Kidney (tissue), 14 donors: ENCODE results near the gene TCF21. TPM values are rescaled to one million over a fixed set of nuclear protein-coding genes. Genes with fewer than 3 reads are reported as not detected.

Source experiments
- DNase-seq, 5 donors: peaks; one replicate each; pipeline ENCODE4 v3.0.0-alpha.2; 2013 to 2020
- FAIRE-seq: peaks from 2 replicates; lab custom pipeline; 2012; peaks lifted over from hg19 to GRCh38; lab: Jason Lieb, UNC
- H3K27ac ChIP-seq, 2 donors: one replicate each; pipeline ENCODE4 v1.7.0; 2013; ENCODE audit warnings: low read depth in 2 of 2, low read length in 2 of 2, inconsistent platforms in 1 of 2
- H3K27me3 ChIP-seq: one replicate; pipeline ENCODE4 v1.7.1; 2013; ENCODE audit warnings: low read length, inconsistent platforms; ENCODE audit not compliant: control insufficient read depth, insufficient read depth
- H3K36me3 ChIP-seq, 3 donors: one replicate each; pipeline versions ENCODE4 v1.7.0 to v1.7.1; 2013; ENCODE audit warnings: low read length in 3 of 3, control low read depth in 1 of 3, inconsistent platforms in 1 of 3; ENCODE audit not compliant: insufficient read depth in 3 of 3, control insufficient read depth in 2 of 3
- H3K4me1 ChIP-seq, 3 donors: one replicate each; pipeline versions ENCODE4 v1.7.0 to v1.7.1; 2013; ENCODE audit warnings: low read length in 3 of 3, inconsistent platforms in 1 of 3, low read depth in 1 of 3; ENCODE audit not compliant: control insufficient read depth in 2 of 3, insufficient read depth in 2 of 3
- H3K4me3 ChIP-seq, 3 donors: one replicate each; pipeline versions ENCODE4 v1.7.0 to v1.8.1; 2013; ENCODE audit warnings: low read length in 3 of 3, control low read depth in 1 of 3, inconsistent platforms in 1 of 3
- H3K9ac ChIP-seq, 3 donors: one replicate each; pipeline versions ENCODE4 v1.7.0 to v1.7.1; 2013; ENCODE audit warnings: low read length in 3 of 3, control low read depth in 1 of 3, inconsistent platforms in 1 of 3
- H3K9me3 ChIP-seq, 3 donors: one replicate each; pipeline versions ENCODE4 v1.7.0 to v1.7.1; 2013; ENCODE audit warnings: low read length in 3 of 3, control low read depth in 1 of 3, inconsistent platforms in 1 of 3; ENCODE audit not compliant: control insufficient read depth in 2 of 3, insufficient read depth in 1 of 3
- CTCF ChIP-seq: IDR thresholded peaks from 3 replicates; pipeline ENCODE4 v1.5.1; 2012; ENCODE audit warnings: mild to moderate bottlenecking, moderate library complexity, borderline replicate concordance; ENCODE audit not compliant: insufficient read depth; ENCODE audit errors: extremely low read depth
- intact Hi-C: fragments of 100-400 bp; cut with DNase I; formaldehyde crosslinking; loops from one replicate; pipeline ENCODE4 v1.11.1; 2022
- polyA plus RNA-seq: library from polyadenylated mRNA; stranded (reverse); fragments of 350-450 nt; fragmentation: Illumina TruSeq; extraction: RNeasy Lipid Tissue Mini Kit (QIAGEN cat#74804); gene quantifications from one replicate; pipeline ENCODE4 v1.2.3, GENCODE V29; 2014; ENCODE audit warnings: low read depth, low replicate concordance; ENCODE audit not compliant: insufficient read depth
- total RNA-seq: library from RNA; stranded (reverse); fragmentation: NEBNext Ultra II Directional; extraction: Animal tissue kit (Norgen Biotek cat#: 25700); gene quantifications from one replicate; pipeline ENCODE4 v1.2.1, GENCODE V29; 2021
- donor health status: control.
- donor health status: control.
- donor health status: control.
- donor health status: control.
- donor health status: control.
- donor health status: DM: yes; HTN: yes; CAD: no.
- donor health status: Normal renal cell carcinoma (clear cell type).

Gene TCF21
- total and polyA plus RNA-seq, 2 donors from 2014 or later, result 6.3 to 28.8 TPM

GRCh38 chr6:133906050-133906449 lies 17.1 kb downstream of the TCF21 start:
- Histone ChIP-seq H3K36me3 (no peaks in the 10 kb centered on the region), H3K27me3 (no peaks in the 10 kb centered on the region), H3K4me3 (no peak overlapping the region), H3K9me3 (no peaks in the 10 kb centered on the region), H3K9ac (no peak overlapping the region), H3K4me1 (no peaks in the 10 kb centered on the region), H3K27ac (no peak overlapping the region)
- no peak for TF ChIP-seq CTCF
- FAIRE-seq (no peak), DNase-seq (no peak)
- intact Hi-C loops, result no loop called here

- Histone ChIP-seq H3K36me3 (no peaks in the 10 kb centered on the region), H3K9ac (no peak overlapping the region), H3K4me1 (no peaks in the 10 kb centered on the region), H3K4me3 (peak overlapping the region in 1 of 3 donors; percentile 34), H3K27ac (no peak overlapping the region), H3K9me3 (no peaks in the 10 kb centered on the region), H3K27me3 (no peaks in the 10 kb centered on the region)
- peak; percentile 94 for TF ChIP-seq CTCF
- DNase-seq (peak; percentile 93 to 95 (median 94)), FAIRE-seq (peak; percentile 86)
- intact Hi-C loops, result loop anchor here (10.0 kb wide), 1 partner anchor 352 kb away; no protein-coding TSS in a partner anchor
These were observed 27.8 kb downstream of the TCF21 start for GRCh38 chr6:133916650-133917151.

GRCh38 chr6:133917781-133918180 lies 28.9 kb downstream of the TCF21 start:
- intact Hi-C loops, result loop anchor here (10.0 kb wide), 1 partner anchor 353 kb away; no protein-coding TSS in a partner anchor

More at GRCh38 chr6:133917781-133918180, 28.9 kb downstream of the TCF21 start:
- TF ChIP-seq CTCF, result no peak
- Histone ChIP-seq H3K4me3 (no peak overlapping the region), H3K27ac (no peak overlapping the region), H3K9ac (no peak overlapping the region), H3K36me3 (no peaks in the 10 kb centered on the region), H3K9me3 (no peaks in the 10 kb centered on the region), H3K27me3 (no peaks in the 10 kb centered on the region), H3K4me1 (no peaks in the 10 kb centered on the region)
- DNase-seq (no peak), FAIRE-seq (no peak)
